Muscle layer of colon (tissue), 2 donors: ENCODE data around the gene FAM98B.

Experiments used
- H3K27ac ChIP-seq: one replicate; pipeline ENCODE4 v1.7.0; 2013; ENCODE audit warnings: low read depth, mild to moderate bottlenecking, low read length, moderate library complexity
- H3K27me3 ChIP-seq, 2 donors: one replicate each; pipeline ENCODE4 v1.7.0; 2013; ENCODE audit warnings: low read length in 2 of 2, mild to moderate bottlenecking in 2 of 2; ENCODE audit not compliant: insufficient read depth in 2 of 2, control insufficient read depth in 1 of 2
- H3K36me3 ChIP-seq: one replicate; pipeline ENCODE4 v1.7.0; 2013; ENCODE audit warnings: mild to moderate bottlenecking, low read length; ENCODE audit not compliant: insufficient read depth
- H3K4me1 ChIP-seq: one replicate; pipeline ENCODE4 v1.7.0; 2013; ENCODE audit warnings: mild to moderate bottlenecking, low read length; ENCODE audit not compliant: insufficient read depth
- H3K4me3 ChIP-seq, 2 donors: one replicate each; pipeline ENCODE4 v1.7.0; 2013; ENCODE audit warnings: low read length in 2 of 2, low read depth in 1 of 2, mild to moderate bottlenecking in 1 of 2, moderate library complexity in 1 of 2
- H3K9ac ChIP-seq: one replicate; pipeline ENCODE4 v1.7.0; 2013; ENCODE audit warnings: low read length
- H3K9me3 ChIP-seq: one replicate; pipeline ENCODE4 v1.7.0; 2013; ENCODE audit warnings: mild to moderate bottlenecking, low read length
- donor health status: abdominal sarcoma.
- donor health status: Adenocarcinoma of cecum.

FAM98B gene

GRCh38 chr15:38453971-38454695 is at the start of gene FAM98B:
TSS of gene FAM98B (plus strand) at chr15:38454127. CDS start at chr15:38454162, 35 bp downstream.
- Histone ChIP-seq H3K9ac (peak within 1 kb of the TSS; percentile 96), H3K36me3 (no peaks in the 10 kb centered on the region), H3K27me3 (no peaks in the 10 kb centered on the region), H3K4me1 (peaks cover 13% of the 10 kb centered on the region), H3K4me3 (peak within 1 kb of the TSS; percentile 75 to 97), H3K27ac (peak within 1 kb of the TSS; percentile 79), H3K9me3 (no peaks in the 10 kb centered on the region)

DNA sequence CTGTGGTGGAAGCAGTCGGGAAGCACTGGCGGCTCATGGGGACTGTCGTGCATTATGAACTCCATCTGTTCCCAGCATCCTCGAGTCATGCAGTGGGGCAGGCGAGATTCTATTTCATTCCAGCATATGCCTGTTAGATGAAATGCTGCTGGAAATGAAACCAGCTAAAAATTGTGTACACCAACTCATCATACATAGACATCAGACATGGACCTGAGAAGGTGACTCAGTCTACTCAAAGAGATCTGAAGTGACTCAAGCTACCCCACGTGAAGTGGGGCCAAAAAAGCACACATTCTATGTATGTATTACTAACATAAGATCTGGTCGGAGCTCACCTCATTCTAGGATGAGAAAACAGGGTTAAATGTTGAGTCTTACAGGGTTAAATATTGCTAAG is 47.5 kb upstream of the FAM98B start:
- Histone ChIP-seq H3K4me1 (no peaks in the 10 kb centered on the region), H3K4me3 (no peak overlapping the region)

GRCh38 chr15:38408576-38408975 is 45.4 kb upstream of the FAM98B start:
- no peaks in the 10 kb centered on the region for H3K4me1 ChIP-seq
- H3K4me3 ChIP-seq: no peak overlapping the region
- no peaks in the 10 kb centered on the region for H3K27me3 ChIP-seq
- no peak overlapping the region for H3K9ac ChIP-seq
- no peak overlapping the region for H3K27ac ChIP-seq
- H3K9me3 ChIP-seq: no peaks in the 10 kb centered on the region
- no peaks in the 10 kb centered on the region for H3K36me3 ChIP-seq

More for the DNA sequence above, 47.5 kb upstream of the FAM98B start:
- no peak overlapping the region for H3K27ac ChIP-seq
- no peak overlapping the region for H3K9ac ChIP-seq
- no peaks in the 10 kb centered on the region for H3K36me3 ChIP-seq
- no peaks in the 10 kb centered on the region for H3K9me3 ChIP-seq
- no peaks in the 10 kb centered on the region for H3K27me3 ChIP-seq

GRCh38 chr15:38411902-38412301 is 42.0 kb upstream of the FAM98B start:
- Histone ChIP-seq H3K9me3 (no peaks in the 10 kb centered on the region), H3K36me3 (no peaks in the 10 kb centered on the region), H3K9ac (no peak overlapping the region), H3K4me1 (no peaks in the 10 kb centered on the region), H3K27me3 (no peaks in the 10 kb centered on the region), H3K27ac (no peak overlapping the region), H3K4me3 (no peak overlapping the region)

DNA sequence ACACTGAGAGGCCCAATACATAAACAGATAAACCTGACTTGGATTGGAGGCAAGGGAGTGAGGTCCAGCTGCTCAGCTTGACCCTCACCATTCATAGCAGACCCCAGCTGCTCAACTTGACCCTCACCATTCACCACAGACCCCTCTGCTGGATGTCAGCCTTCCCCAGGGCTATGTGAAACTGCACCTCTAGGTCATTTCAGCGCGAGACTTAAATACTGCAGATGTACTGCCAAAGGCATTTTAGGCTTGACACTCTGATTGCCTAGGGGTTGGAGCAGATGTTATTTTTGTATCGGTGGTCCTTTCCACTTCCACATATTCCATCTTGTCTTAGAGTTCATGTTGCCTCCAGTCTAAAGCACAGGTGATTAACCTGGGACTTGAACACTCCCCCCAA is 41.5 kb upstream of the FAM98B start:
- no peaks in the 10 kb centered on the region for H3K27me3 ChIP-seq
- no peaks in the 10 kb centered on the region for H3K4me1 ChIP-seq
- H3K36me3 ChIP-seq: no peaks in the 10 kb centered on the region
- no peak overlapping the region for H3K9ac ChIP-seq
- no peak overlapping the region for H3K27ac ChIP-seq
- no peak overlapping the region for H3K4me3 ChIP-seq
- no peaks in the 10 kb centered on the region for H3K9me3 ChIP-seq

DNA sequence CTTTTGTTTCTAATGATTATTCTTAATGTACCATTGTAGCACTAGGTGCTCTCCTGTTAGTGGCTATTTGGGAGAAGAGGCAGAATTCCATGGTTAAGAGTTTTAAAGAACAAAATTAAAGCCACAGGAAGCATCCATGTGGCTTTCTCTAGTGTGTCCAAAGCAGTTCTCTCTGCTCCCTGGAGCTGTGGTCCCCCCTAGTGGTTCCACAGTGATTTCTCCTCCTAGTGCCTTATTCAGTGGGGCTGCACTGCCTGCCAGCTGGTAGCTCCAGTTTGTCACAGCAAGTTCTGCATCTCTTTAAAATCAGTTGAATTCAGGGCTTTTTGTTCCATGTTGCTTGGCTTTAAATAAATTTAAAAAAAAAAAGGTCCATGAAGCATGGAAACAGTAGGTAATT is 39.6 kb upstream of the FAM98B start:
- no peaks in the 10 kb centered on the region for H3K27me3 ChIP-seq
- no peak overlapping the region for H3K9ac ChIP-seq
- H3K4me1 ChIP-seq: no peaks in the 10 kb centered on the region
- no peak overlapping the region for H3K4me3 ChIP-seq
- no peak overlapping the region for H3K27ac ChIP-seq
- H3K9me3 ChIP-seq: no peaks in the 10 kb centered on the region
- no peaks in the 10 kb centered on the region for H3K36me3 ChIP-seq

GRCh38 chr15:38421069-38421690 is 32.7 kb upstream of the FAM98B start:
- Histone ChIP-seq H3K4me3 (no peak overlapping the region), H3K9ac (no peak overlapping the region), H3K4me1 (no peaks in the 10 kb centered on the region), H3K27ac (no peak overlapping the region), H3K9me3 (no peaks in the 10 kb centered on the region), H3K36me3 (no peaks in the 10 kb centered on the region), H3K27me3 (no peaks in the 10 kb centered on the region)

- Histone ChIP-seq H3K27me3 (no peaks in the 10 kb centered on the region), H3K9ac (no peak overlapping the region), H3K27ac (no peak overlapping the region), H3K4me3 (no peak overlapping the region), H3K9me3 (no peaks in the 10 kb centered on the region), H3K36me3 (no peaks in the 10 kb centered on the region), H3K4me1 (no peaks in the 10 kb centered on the region)
These were observed 29.8 kb upstream of the FAM98B start for GRCh38 chr15:38424101-38424552.

GRCh38 chr15:38425269-38425668 is 28.7 kb upstream of the FAM98B start:
- H3K4me1 ChIP-seq: no peaks in the 10 kb centered on the region
- no peaks in the 10 kb centered on the region for H3K36me3 ChIP-seq
- no peak overlapping the region for H3K4me3 ChIP-seq
- no peak overlapping the region for H3K9ac ChIP-seq
- no peaks in the 10 kb centered on the region for H3K9me3 ChIP-seq
- no peaks in the 10 kb centered on the region for H3K27me3 ChIP-seq
- no peak overlapping the region for H3K27ac ChIP-seq

- no peaks in the 10 kb centered on the region for H3K36me3 ChIP-seq
- H3K27ac ChIP-seq: no peak overlapping the region
- H3K4me1 ChIP-seq: no peaks in the 10 kb centered on the region
- H3K4me3 ChIP-seq: no peak overlapping the region
- no peaks in the 10 kb centered on the region for H3K9me3 ChIP-seq
- no peaks in the 10 kb centered on the region for H3K27me3 ChIP-seq
- H3K9ac ChIP-seq: no peak overlapping the region
These were observed 26.5 kb upstream of the FAM98B start for GRCh38 chr15:38427380-38427779.

DNA sequence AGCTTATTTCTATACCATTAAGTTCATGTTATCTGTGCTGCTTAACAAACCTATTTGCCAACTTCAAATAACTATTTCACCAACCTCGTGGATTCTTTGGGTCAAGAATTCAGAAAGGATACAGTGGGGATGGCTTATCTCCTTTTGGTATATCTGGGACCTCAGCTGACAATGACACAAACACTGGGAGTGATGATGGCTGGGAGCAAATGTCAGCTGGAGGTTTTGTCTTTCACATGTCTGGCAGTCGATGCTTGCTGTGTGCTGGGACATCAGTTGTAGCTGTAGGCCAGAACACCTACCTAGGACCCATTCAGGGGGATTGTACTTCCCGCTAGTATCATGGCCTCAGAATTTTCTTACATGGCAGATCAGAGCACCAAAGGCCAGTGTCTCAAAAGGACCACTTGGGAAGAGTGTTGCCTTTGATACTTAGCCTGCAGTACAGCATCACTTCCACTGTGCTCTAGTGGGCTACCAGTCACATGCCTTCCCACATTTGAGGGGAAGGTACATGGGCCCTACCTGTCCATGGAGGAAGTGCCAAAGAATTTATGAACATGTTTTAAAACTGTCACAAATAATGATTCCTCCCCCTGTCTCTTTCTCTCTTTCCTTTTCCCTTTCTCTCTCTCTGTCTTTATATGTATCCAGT is 23.7 kb upstream of the FAM98B start:
- no peaks in the 10 kb centered on the region for H3K9me3 ChIP-seq
- no peaks in the 10 kb centered on the region for H3K4me1 ChIP-seq
- no peak overlapping the region for H3K27ac ChIP-seq
- H3K27me3 ChIP-seq: no peaks in the 10 kb centered on the region
- no peak overlapping the region for H3K4me3 ChIP-seq
- no peaks in the 10 kb centered on the region for H3K36me3 ChIP-seq
- no peak overlapping the region for H3K9ac ChIP-seq
